ENCODE measurements around the gene AVEN. TPM values are rescaled to one million over a fixed set of nuclear protein-coding genes. Genes with fewer than 3 reads are reported as not detected.

The AVEN gene
- total RNA-seq, 1 donor from 2014 or later: 13.8 TPM

DNA sequence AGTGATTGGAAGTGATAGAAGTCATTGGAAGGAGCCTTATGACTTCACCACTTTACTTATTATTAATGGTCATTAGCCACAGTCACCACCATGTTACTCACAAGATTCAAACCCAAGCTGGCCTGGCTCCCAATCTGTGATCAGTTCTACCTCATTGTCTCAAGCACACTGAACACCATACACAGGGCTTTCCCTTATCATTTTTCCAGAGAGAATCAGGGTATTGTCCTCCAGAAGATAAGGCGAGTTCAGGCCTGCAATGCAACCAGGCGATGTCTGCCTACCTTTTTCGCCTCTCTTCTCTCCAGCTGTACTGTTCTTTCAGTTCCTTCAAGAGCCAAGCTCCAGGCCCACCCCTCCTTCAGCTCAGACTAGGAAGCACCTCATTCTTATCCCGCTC, 37.8 kb upstream of the AVEN start:
- peaks cover 1% of the 10 kb centered on the region for H3K9me3 Mint-ChIP-seq (ENCODE audit: unreplicated experiment)
- TF ChIP-seq, protein P1, sequence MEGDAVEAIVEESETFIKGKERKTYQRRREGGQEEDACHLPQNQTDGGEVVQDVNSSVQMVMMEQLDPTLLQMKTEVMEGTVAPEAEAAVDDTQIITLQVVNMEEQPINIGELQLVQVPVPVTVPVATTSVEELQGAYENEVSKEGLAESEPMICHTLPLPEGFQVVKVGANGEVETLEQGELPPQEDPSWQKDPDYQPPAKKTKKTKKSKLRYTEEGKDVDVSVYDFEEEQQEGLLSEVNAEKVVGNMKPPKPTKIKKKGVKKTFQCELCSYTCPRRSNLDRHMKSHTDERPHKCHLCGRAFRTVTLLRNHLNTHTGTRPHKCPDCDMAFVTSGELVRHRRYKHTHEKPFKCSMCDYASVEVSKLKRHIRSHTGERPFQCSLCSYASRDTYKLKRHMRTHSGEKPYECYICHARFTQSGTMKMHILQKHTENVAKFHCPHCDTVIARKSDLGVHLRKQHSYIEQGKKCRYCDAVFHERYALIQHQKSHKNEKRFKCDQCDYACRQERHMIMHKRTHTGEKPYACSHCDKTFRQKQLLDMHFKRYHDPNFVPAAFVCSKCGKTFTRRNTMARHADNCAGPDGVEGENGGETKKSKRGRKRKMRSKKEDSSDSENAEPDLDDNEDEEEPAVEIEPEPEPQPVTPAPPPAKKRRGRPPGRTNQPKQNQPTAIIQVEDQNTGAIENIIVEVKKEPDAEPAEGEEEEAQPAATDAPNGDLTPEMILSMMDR (IDR thresholded peaks at IDR 0.05; ENCODE audit: partially characterized antibody, unreplicated experiment): no peak
- no peaks in the 10 kb centered on the region for H3K4me1 Mint-ChIP-seq (ENCODE audit: low read depth, unreplicated experiment)
- DNase-seq: no peak
- no peak overlapping the region for H3K4me3 Mint-ChIP-seq (ENCODE audit: unreplicated experiment)
- no peaks in the 10 kb centered on the region for H3K27me3 Mint-ChIP-seq (ENCODE audit: unreplicated experiment)
- H3K36me3 Mint-ChIP-seq (ENCODE audit: unreplicated experiment): no peaks in the 10 kb centered on the region
- no peak overlapping the region for H3K27ac Mint-ChIP-seq (ENCODE audit: unreplicated experiment)

DNA sequence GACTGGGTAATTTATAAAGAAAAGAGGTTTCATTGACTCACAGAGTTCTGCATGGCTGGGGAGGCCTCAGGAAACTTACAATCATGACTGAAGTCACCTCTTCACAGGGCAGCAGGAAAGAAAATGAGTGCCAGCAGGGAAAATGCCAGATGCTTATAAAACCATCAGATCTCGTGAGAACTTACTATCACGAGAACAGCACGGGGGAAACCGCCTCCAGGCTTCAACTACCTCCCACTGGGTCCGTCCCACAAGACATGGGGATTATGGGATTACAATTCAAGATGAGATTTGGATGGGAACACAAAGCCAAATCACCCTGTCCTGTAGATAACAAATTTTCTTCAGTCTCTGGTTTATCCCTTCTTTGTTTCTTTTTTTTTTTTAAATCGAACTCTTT, 31.0 kb upstream of the AVEN start:
- TF ChIP-seq, protein P1 (IDR thresholded peaks at IDR 0.05; ENCODE audit: partially characterized antibody, unreplicated experiment): no peak
- DNase-seq: no peak
- H3K9me3 Mint-ChIP-seq (ENCODE audit: unreplicated experiment): no peaks in the 10 kb centered on the region
- no peak overlapping the region for H3K4me3 Mint-ChIP-seq (ENCODE audit: unreplicated experiment)
- no peak overlapping the region for H3K27ac Mint-ChIP-seq (ENCODE audit: unreplicated experiment)
- H3K4me1 Mint-ChIP-seq (ENCODE audit: low read depth, unreplicated experiment): no peaks in the 10 kb centered on the region
- H3K36me3 Mint-ChIP-seq (ENCODE audit: unreplicated experiment): no peaks in the 10 kb centered on the region
- H3K27me3 Mint-ChIP-seq (ENCODE audit: unreplicated experiment): peaks cover 6% of the 10 kb centered on the region

DNA sequence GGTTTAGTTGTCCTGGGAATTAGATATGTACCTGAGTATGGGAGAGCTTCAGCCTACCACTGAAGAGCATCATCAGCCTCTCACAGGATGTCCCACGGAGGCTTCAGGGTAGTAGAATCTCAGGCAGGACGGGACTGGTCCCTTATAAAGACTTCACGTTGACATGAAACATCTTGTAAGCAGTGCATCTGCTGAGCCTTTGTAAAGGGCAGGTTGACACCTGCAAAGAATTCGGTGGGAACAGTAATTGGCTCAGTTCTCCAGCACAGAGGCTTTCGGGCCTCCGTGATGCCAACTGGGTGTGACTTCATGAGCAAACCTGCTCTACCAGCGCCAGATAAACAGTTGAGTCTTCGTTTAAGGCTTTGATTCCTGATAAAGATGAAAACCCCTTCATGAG, 26.9 kb upstream of the AVEN start:
- Mint-ChIP-seq H3K4me1 (ENCODE audit: low read depth, unreplicated experiment) (no peaks in the 10 kb centered on the region), H3K4me3 (ENCODE audit: unreplicated experiment) (no peak overlapping the region), H3K36me3 (ENCODE audit: unreplicated experiment) (no peaks in the 10 kb centered on the region), H3K27ac (ENCODE audit: unreplicated experiment) (no peak overlapping the region), H3K9me3 (ENCODE audit: unreplicated experiment) (no peaks in the 10 kb centered on the region), H3K27me3 (ENCODE audit: unreplicated experiment) (peaks cover 6% of the 10 kb centered on the region)
- no peak for DNase-seq
- TF ChIP-seq, protein P1 (IDR thresholded peaks at IDR 0.05; ENCODE audit: partially characterized antibody, unreplicated experiment): no peak

DNA sequence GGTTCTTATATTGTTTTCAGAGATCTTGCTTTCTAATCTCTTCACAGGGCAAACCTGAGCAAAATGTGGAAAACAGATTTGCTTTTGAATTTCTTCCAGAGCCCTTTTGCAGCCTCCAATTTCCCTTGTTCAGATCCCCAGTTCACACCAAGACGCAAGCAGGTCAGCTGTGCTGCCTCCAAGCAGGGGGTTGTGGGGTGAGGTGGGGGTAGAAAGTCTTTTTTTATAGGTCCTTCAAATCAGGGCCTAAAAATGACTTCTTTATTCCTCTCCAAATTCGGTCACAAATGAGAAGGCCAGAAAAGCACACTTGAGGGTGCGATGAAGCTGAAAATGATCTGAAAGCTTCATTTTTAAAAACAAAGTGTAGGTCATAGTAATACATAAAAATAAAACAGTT, 26.3 kb upstream of the AVEN start:
- Mint-ChIP-seq H3K27me3 (ENCODE audit: unreplicated experiment) (peaks cover 6% of the 10 kb centered on the region), H3K27ac (ENCODE audit: unreplicated experiment) (no peak overlapping the region)

DNA sequence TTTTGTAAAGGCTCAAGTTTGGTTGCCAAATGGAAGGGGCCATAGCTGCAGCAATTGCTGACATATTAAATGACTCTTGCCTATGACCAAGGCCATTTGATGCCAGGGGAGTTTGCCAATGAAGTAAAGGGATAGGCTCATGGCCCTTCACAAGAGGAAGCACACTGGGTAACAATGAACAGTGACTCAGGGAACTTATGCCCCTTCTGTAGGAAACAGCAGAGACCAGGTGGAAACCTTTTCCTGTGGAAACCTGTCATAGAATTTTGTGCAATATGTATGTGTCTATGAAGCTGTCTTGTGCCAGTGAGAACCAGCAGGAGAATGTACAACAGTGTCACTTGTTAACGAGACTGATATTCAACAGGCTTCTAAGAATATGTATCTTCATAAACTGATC, 25.4 kb upstream of the AVEN start:
- Mint-ChIP-seq H3K4me1 (ENCODE audit: low read depth, unreplicated experiment) (no peaks in the 10 kb centered on the region), H3K36me3 (ENCODE audit: unreplicated experiment) (no peaks in the 10 kb centered on the region), H3K27ac (ENCODE audit: unreplicated experiment) (no peak overlapping the region), H3K9me3 (ENCODE audit: unreplicated experiment) (no peaks in the 10 kb centered on the region), H3K27me3 (ENCODE audit: unreplicated experiment) (peaks cover 7% of the 10 kb centered on the region), H3K4me3 (ENCODE audit: unreplicated experiment) (no peak overlapping the region)
- no peak for DNase-seq
- TF ChIP-seq, protein P1 (IDR thresholded peaks at IDR 0.05; ENCODE audit: partially characterized antibody, unreplicated experiment): no peak

More for the DNA sequence above, 26.3 kb upstream of the AVEN start:
- no peaks in the 10 kb centered on the region for H3K36me3 Mint-ChIP-seq (ENCODE audit: unreplicated experiment)
- no peak for DNase-seq
- H3K4me1 Mint-ChIP-seq (ENCODE audit: low read depth, unreplicated experiment): no peaks in the 10 kb centered on the region
- TF ChIP-seq, protein P1 (IDR thresholded peaks at IDR 0.05; ENCODE audit: partially characterized antibody, unreplicated experiment): no peak
- H3K4me3 Mint-ChIP-seq (ENCODE audit: unreplicated experiment): no peak overlapping the region
- no peaks in the 10 kb centered on the region for H3K9me3 Mint-ChIP-seq (ENCODE audit: unreplicated experiment)
